GM12892 (cell line): ENCODE measurements around the gene MYL10.

Experiments
- POLR2A ChIP-seq: IDR thresholded peaks from 2 replicates; pipeline ENCODE4 v1.6.1; 2011; ENCODE audit warnings: low read depth, low read length, control low read depth
- POLR2AphosphoS5 ChIP-seq: IDR thresholded peaks from 2 replicates; pipeline ENCODE4 v1.6.1; 2011; ENCODE audit warnings: low read depth, low read length, control low read depth

DNA sequence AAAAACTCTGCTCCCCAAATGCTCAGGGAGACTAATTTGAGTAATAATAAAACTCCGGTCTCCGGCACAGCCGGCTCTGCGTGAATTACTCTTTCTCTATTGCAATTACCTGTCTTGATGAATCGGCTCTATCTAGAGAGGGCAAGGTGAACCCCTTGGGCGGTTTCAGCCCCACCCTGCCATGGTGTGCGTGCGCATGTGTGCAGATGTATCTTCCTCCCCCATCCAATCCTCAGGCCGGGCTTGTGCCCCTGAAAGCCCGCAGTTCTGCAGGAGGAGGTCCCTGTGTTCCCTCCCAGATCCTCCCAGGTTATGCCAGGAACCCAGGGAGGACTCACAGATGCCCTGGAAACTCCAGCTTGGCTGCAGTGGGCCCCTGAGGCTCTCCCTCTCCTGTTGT lies 48.3 kb upstream of the MYL10 start:
- TF ChIP-seq POLR2AphosphoS5 = no peak
- TF ChIP-seq POLR2A = no peak
